IgD-negative memory B cell (primary cell): Measurements from ENCODE around the gene ARMC12. TPM values are rescaled to one million over a fixed set of nuclear protein-coding genes. Genes with fewer than 3 reads are reported as not detected.

ENCODE experiments used
- H3K27ac Mint-ChIP-seq, 3 donors: one replicate each; pipeline ENCODE4 v1.8.0; 2020 to 2022; ENCODE audit warnings: mild to moderate bottlenecking in 3 of 3, mixed read lengths in 3 of 3, moderate library complexity in 1 of 3
- H3K27me3 Mint-ChIP-seq: one replicate; pipeline ENCODE4 v1.8.0; 2021; ENCODE audit warnings: mixed read lengths
- H3K36me3 Mint-ChIP-seq: one replicate; pipeline ENCODE4 v1.8.0; 2020; ENCODE audit warnings: mild to moderate bottlenecking, mixed read lengths
- H3K4me1 Mint-ChIP-seq, 3 donors: one replicate each; pipeline ENCODE4 v1.8.0; 2020 to 2022; ENCODE audit warnings: mixed read lengths in 3 of 3, mild to moderate bottlenecking in 1 of 3
- H3K4me3 Mint-ChIP-seq, 4 donors: one replicate each; pipeline ENCODE4 v1.8.0; 2020 to 2022; ENCODE audit warnings: mild to moderate bottlenecking in 4 of 4, mixed read lengths in 4 of 4, moderate library complexity in 3 of 4
- H3K9me3 Mint-ChIP-seq, 3 donors: one replicate each; pipeline ENCODE4 v1.8.0; 2020 to 2021; ENCODE audit warnings: mixed read lengths in 3 of 3, mild to moderate bottlenecking in 1 of 3
- polyA plus RNA-seq: library from polyadenylated mRNA; unstranded; fragments of 300-500 nt; fragmentation: Illumina TruSeq; gene quantifications from one replicate; pipeline ENCODE4 v1.2.3, GENCODE V29; 2021

The ARMC12 gene
- polyA plus RNA-seq, 1 donor from 2014 or later, result 0.39 TPM

DNA sequence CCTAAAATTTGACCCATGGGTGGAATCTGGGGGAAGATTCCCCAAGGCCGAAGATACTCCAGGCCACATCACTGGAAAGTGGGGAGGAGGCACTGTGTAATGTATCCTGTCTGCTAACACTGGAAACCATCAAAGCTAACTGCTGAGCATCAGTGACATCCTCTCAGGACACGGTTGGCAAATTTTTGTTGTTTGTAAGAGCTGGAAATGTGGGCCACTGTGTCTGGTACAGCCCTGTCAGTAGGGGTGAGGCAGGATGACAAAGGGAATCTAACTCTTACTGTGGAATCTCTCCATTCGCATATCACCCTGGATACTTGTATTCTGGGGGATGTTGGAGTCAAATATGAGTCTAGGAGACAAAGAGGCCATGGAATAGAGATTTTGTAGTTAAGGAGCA lies 22.6 kb downstream of the ARMC12 start:
- Mint-ChIP-seq H3K4me3 (peak overlapping the region in 1 of 4 donors; percentile 4), H3K27ac (no peak overlapping the region), H3K9me3 (peaks cover 0 to 10% (median 7%) of the 10 kb centered on the region in 3 donors), H3K27me3 (peaks cover 35% of the 10 kb centered on the region), H3K36me3 (no peaks in the 10 kb centered on the region), H3K4me1 (peaks cover 17 to 35% (median 26%) of the 10 kb centered on the region in 3 donors)

DNA sequence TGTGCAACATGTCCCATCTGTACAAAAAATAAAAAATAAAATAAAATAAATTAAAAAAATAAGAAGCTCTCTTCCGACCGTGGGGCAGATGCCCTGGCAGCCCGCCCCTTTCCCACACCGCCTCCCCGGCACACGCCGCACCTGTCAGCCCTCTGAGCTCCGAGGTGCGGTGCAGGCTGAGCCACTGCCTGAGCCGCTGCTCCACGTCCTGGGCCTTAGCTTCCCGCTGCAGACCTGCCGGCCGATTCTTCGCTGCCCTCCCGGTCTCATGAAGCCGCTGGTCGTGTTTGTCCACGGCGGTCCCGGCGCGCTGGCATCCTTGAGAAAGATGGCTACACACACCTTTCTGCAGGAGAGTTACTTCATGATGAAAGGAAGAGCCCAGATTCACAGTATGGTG lies 28.9 kb downstream of the ARMC12 start:
- Mint-ChIP-seq H3K4me3 (peak overlapping the region in 1 of 4 donors; percentile 34), H3K4me1 (peaks cover 14 to 25% (median 19%) of the 10 kb centered on the region in 3 donors), H3K27me3 (peaks cover 29% of the 10 kb centered on the region), H3K36me3 (no peaks in the 10 kb centered on the region), H3K9me3 (peaks cover 0 to 4% (median 0%) of the 10 kb centered on the region in 3 donors), H3K27ac (no peak overlapping the region)

DNA sequence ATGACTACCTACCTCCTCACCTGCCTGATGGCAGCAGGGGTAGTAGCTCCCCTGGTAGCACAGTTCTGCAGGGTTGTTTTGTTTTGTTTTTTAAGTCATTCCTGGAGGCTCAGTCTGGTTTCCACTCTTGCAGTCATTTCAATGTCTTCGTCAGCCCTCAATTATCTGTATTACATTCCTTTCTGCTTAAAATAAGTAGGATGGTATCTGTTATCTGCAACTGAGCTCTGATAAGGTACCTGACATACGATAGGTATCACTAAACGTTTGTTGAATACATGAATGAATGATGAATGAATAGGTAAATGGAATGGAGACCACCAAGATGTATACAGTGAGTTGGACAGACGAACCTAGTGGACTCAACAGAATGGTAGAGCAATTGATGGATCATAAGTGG lies 32.4 kb downstream of the ARMC12 start:
- Mint-ChIP-seq H3K4me1 (peaks cover 15 to 23% (median 20%) of the 10 kb centered on the region in 3 donors), H3K36me3 (no peaks in the 10 kb centered on the region), H3K9me3 (peaks cover 0 to 2% (median 0%) of the 10 kb centered on the region in 3 donors), H3K27ac (no peak overlapping the region), H3K4me3 (peak overlapping the region in 1 of 4 donors; percentile 58), H3K27me3 (peaks cover 5% of the 10 kb centered on the region)

DNA sequence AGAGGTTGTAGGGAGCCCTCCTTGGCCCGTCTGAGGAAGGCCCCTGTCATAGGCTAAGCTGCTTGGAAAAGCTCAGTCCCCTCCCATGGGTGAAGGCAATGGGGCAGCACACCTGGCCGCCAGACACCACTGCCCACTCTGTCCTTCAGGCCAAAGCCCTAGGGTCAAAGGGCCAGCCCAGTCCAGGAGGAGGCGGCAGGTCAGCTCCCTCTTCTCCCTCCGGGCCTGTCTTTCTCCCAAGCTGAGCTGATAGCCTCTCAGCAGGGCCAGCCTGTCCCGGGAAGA lies 34.5 kb downstream of the ARMC12 start:
- Mint-ChIP-seq H3K27ac (peak overlapping the region in 1 of 3 donors; percentile 27), H3K4me3 (peak overlapping the region in 1 of 4 donors; percentile 4), H3K4me1 (peaks cover 14 to 20% (median 18%) of the 10 kb centered on the region in 3 donors), H3K36me3 (no peaks in the 10 kb centered on the region), H3K27me3 (no peaks in the 10 kb centered on the region), H3K9me3 (no peaks in the 10 kb centered on the region)

DNA sequence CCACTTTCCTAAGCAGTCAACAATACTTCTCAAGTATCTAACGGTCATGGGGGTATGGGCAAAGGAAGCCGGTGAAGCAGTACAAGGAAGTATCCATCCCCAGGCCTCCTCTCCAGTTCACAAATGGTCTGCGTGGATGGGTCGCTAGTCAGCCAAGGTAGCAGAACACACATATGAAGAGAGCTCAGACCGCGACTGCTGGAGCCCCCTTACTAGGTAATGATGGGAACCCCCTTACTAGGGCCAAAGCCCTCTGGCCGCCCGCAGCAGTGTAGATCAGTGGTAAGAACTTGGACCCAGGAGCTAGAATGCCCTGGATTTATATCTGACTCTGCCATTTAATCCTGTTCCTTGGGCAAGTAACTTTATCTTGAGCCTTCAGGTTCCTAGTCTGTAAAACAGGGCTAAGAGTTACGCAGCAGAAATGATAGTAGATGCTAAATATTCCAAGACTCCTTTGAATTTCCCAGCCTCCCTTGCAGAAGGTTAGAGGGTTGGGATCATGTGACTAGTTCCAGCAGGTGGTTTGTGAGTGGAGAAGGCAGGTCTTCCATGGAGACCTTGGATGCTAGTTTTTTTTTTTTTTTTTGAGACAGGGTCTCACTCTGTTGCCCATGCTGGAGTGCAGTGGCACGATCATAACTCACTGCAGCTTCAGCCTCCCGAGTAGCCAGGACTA lies 37.4 kb downstream of the ARMC12 start:
- no peaks in the 10 kb centered on the region for H3K36me3 Mint-ChIP-seq
- H3K9me3 Mint-ChIP-seq, result no peaks in the 10 kb centered on the region
- H3K4me1 Mint-ChIP-seq, result peaks cover 15 to 23% (median 16%) of the 10 kb centered on the region in 3 donors
- peaks cover 1% of the 10 kb centered on the region for H3K27me3 Mint-ChIP-seq
- H3K27ac Mint-ChIP-seq, result no peak overlapping the region
- H3K4me3 Mint-ChIP-seq, result no peak overlapping the region

DNA sequence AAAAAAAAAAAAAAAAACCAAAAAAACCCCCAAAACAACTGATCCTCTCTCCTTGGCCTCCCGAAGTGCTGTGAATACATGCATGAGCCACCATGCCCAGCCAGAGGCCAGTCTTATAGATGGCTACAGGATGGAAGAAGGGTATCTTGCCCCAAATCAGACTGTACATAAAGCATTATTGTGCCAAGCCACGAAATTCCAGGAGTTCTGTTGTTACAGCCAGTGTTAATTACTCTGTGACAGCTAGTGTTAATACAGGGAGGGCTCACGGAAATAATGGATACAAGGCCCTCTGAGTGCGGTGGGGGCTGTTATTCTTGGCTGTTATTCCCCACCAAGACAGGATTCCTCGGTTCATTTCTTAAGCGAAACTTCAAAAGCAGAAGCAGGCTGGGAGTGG lies 38.2 kb downstream of the ARMC12 start:
- Mint-ChIP-seq H3K36me3 (no peaks in the 10 kb centered on the region), H3K27ac (no peak overlapping the region), H3K4me3 (peak overlapping the region in 1 of 4 donors; percentile 43), H3K9me3 (no peaks in the 10 kb centered on the region), H3K4me1 (peaks cover 12 to 22% (median 14%) of the 10 kb centered on the region in 3 donors), H3K27me3 (peaks cover 1% of the 10 kb centered on the region)

DNA sequence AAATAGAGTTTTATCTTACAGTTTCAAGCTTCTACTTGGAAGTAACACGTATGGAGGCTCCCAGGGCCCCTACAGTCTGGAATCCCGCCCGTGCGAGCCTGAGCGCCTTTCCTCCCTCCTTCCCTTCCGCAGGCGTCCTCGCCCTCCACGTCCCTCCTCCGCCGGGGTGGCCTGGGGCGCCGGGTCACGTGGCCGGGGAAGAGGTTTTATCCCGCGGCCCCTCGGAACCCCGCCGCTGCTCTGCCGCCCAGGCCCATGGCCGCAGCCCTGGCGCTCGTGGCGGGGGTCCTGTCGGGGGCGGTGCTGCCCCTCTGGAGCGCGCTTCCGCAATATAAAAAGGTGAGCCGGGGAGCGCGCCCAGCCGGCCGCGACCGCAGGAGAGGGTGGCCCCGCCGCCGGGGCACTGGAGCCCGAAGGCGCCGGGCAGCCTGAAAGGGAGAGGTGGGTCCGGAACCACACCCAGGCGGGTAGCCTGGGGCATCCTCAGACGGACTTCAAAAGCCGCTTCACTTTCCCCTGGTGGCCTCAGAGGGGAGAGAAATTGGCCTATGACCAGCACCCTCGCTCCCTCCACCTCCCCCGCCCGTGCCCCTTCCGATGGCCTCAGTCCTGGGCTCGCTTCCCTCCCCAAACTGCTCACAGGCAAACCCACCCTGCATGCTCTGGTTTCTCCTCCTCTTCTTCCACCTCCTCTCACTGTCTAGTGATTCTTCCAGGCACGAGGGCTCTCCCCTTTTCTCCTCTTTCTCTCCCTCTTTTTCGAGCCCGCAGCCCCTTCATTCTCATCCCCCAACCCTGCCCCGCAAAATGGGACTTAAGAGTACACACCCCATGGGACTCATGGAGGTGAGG lies 39.8 kb downstream of the ARMC12 start, which contains the start of gene CLPSL2:
Gene CLPSL2 (plus strand): TSS at position 235 of the 852 bp plus-strand sequence. CDS start 21 bp downstream, at position 256.
- Mint-ChIP-seq H3K4me1 (peaks cover 6 to 12% (median 7%) of the 10 kb centered on the region in 3 donors), H3K9me3 (no peaks in the 10 kb centered on the region)

DNA sequence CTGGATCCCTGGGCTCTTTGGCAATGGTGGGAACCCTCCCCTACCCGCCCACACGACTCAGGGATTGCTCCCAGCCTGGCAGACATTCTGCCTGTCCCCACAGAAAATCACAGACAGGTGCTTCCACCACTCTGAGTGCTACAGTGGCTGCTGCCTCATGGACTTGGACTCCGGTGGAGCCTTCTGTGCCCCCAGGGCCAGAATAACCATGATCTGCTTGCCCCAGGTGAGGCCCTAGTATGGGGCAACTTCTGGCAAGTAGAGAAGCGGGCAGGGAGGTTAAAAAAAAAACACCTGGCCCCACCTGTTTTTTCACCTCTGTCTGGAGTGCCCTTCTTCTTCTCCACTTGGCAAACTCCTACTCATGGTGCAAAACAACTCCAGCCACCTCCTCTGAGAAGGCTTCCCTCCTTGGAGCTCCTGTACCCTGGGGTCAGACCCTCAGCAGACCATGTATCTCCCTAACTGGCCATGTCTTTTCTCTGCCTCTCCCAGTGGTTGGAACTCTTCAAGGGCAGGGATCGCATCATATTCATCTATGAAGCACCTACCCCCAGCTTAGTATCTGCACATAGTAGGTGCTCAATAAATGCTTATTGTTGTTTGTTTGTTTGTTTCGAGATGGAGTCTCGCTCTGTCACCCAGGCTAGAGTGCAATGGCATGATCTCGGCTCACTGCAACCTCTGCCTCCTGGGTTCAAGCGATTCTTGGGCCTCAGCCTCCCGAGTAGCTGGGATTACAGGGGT lies 40.7 kb downstream of the ARMC12 start:
- Mint-ChIP-seq H3K9me3 (no peaks in the 10 kb centered on the region), H3K27me3 (peaks cover 2% of the 10 kb centered on the region), H3K27ac (peak overlapping the region in 1 of 3 donors; percentile 86), H3K4me1 (peaks cover 0 to 7% (median 6%) of the 10 kb centered on the region in 3 donors), H3K36me3 (no peaks in the 10 kb centered on the region), H3K4me3 (peak overlapping the region in 3 of 4 donors; percentile 35 to 85 (median 53))

More for the DNA sequence above, 39.8 kb downstream of the ARMC12 start, which contains the start of gene CLPSL2:
- Mint-ChIP-seq H3K36me3 (no peaks in the 10 kb centered on the region), H3K27ac (peak within 1 kb of the TSS in 1 of 3 donors; percentile 86), H3K27me3 (peaks cover 2% of the 10 kb centered on the region), H3K4me3 (peak within 1 kb of the TSS in 3 of 4 donors; percentile 70 to 87 (median 74))

DNA sequence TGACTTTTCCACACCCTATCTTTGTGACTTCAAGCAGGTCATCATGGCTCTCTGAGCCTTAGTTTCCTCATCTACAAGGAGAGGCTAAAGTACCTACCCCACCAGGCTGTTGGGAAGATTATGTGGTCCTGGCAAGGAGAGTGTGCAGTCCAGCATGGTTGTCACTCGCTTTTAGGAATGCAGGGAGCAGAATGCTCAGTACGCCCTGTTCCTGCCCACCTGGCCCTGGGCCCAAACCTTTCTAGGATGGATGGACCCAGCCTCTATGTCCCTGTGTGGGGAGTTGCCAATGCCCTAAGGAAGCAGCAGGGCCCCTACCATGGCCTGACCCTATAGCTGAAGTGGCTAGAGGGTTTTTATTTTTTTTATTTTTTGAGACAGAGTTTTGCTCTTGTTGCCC lies 41.6 kb downstream of the ARMC12 start:
- Mint-ChIP-seq H3K4me3 (no peak overlapping the region), H3K9me3 (no peaks in the 10 kb centered on the region), H3K36me3 (no peaks in the 10 kb centered on the region), H3K27ac (no peak overlapping the region), H3K4me1 (peaks cover 0 to 7% (median 6%) of the 10 kb centered on the region in 3 donors), H3K27me3 (peaks cover 2% of the 10 kb centered on the region)

DNA sequence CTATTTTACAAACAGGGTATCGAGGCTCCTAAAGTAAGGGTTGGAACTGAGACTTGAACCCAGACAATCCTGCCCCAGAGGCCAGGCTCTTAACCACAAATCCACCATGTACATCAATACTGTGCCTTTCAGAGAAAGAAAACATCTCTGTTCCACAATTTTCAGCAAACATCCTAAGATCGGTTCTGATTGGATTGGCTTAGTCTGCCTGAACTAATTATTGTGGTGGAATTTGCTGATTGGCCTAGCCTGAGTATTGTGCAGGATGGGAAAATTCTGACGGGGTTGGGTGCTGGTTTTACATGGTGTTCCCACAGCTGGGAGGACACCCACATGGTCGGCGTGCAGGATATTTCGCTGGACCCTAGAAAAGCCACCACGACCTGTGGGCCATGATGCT lies 43.9 kb downstream of the ARMC12 start, which contains the start of gene CLPSL1:
Gene CLPSL1 (plus strand): TSS at position 301 of the 400 bp plus-strand sequence. CDS start 92 bp downstream, at position 393.
- H3K4me3 Mint-ChIP-seq, result peak within 1 kb of the TSS in 1 of 4 donors; percentile 5

DNA sequence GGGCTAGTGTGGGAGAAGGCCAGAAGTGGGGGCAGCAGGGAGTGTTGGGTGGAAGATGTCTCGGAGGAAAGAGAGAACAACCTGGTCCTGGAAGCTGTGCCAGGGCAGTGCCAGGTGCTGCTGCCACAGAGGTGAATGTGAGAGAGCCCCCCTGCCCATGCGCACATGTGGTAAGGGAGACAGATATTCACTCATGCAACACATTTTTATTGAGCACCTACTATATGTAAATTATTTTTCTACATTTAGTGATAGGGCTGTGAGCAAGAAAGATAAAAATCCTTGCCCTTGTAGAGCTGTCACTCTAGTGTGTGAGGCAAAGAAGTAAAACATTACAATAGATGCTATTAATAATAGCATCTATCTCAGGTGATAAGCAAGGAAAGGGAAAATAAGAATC lies 44.5 kb downstream of the ARMC12 start:
- peaks cover 15% of the 10 kb centered on the region for H3K27me3 Mint-ChIP-seq
- no peaks in the 10 kb centered on the region for H3K9me3 Mint-ChIP-seq
- no peak overlapping the region for H3K27ac Mint-ChIP-seq
- no peaks in the 10 kb centered on the region for H3K36me3 Mint-ChIP-seq
- no peak overlapping the region for H3K4me3 Mint-ChIP-seq
- H3K4me1 Mint-ChIP-seq, result peaks cover 0 to 5% (median 2%) of the 10 kb centered on the region in 3 donors

More for the DNA sequence above, 43.9 kb downstream of the ARMC12 start, which contains the start of gene CLPSL1:
- peaks cover 10% of the 10 kb centered on the region for H3K27me3 Mint-ChIP-seq
- H3K36me3 Mint-ChIP-seq, result no peaks in the 10 kb centered on the region
- no peaks in the 10 kb centered on the region for H3K9me3 Mint-ChIP-seq
- H3K27ac Mint-ChIP-seq, result no peak within 1 kb of the TSS
- H3K4me1 Mint-ChIP-seq, result peaks cover 0 to 5% (median 4%) of the 10 kb centered on the region in 3 donors

DNA sequence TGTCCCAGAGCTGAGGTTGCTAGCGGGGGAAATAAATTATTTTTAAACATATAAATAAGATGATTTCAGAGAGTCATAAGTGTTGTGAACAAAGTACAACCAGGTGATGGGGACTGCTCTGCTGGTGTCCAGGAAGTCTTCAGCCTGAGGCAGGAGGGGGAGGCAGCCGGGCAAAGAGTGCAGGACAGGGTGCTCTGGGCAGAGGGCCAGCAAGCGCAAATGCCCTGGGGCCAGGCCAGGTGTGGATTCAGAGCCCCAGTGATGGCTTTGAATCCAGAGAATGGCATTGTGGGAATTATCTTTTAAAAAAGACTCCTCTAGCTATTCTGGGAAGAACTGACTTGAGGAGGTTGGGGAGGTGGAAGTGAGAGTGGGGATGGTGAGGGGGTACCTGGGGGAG lies 45.6 kb downstream of the ARMC12 start:
- H3K27me3 Mint-ChIP-seq, result peaks cover 24% of the 10 kb centered on the region
- no peaks in the 10 kb centered on the region for H3K9me3 Mint-ChIP-seq
- H3K4me3 Mint-ChIP-seq, result no peak overlapping the region
- peaks cover 0 to 4% (median 2%) of the 10 kb centered on the region in 3 donors for H3K4me1 Mint-ChIP-seq
- H3K36me3 Mint-ChIP-seq, result no peaks in the 10 kb centered on the region
- no peak overlapping the region for H3K27ac Mint-ChIP-seq

DNA sequence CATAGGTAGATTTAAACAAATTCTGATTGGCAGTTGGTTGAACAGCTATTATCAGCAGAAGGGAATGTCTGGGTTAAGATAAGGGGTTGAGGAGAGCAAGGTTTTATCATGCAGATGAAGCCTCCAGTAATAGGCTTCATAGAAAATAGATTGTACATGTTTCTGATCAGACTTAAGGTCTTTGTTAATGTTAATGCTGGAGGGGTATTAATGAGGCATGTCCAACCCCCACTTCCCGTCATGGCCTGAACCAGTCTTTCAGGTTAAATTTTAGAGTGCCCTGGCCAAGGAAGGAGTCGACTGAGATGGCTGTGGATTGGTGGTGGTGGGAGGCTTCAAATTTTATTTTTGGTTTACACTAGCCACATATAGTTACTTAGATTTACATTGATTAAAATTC lies 47.4 kb downstream of the ARMC12 start:
- Mint-ChIP-seq H3K36me3 (no peaks in the 10 kb centered on the region), H3K27me3 (peaks cover 39% of the 10 kb centered on the region), H3K4me3 (no peak overlapping the region), H3K27ac (no peak overlapping the region), H3K9me3 (peaks cover 0 to 2% (median 0%) of the 10 kb centered on the region in 3 donors), H3K4me1 (peaks cover 0 to 1% (median 0%) of the 10 kb centered on the region in 3 donors)

DNA sequence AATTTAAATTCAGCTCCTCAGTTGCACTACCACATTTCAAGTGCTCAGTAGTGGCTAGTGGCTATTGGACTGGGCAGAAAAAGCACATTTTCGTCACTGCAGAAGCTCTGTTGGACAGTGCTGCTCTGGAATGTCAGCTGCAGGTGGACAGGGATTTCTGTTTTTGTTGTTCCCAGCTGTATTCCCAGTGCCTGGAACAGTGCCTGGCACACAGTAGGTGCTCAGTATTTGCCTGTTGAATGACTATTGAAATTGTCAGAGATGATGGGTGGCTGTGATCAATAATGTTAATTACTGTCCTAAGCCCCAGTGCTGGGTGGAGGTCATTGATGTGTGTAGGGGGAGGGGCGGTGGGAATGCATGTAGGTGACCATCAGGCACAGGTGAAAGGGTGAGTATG lies 49.4 kb downstream of the ARMC12 start:
- H3K27me3 Mint-ChIP-seq, result peaks cover 45% of the 10 kb centered on the region
- no peak overlapping the region for H3K4me3 Mint-ChIP-seq
- H3K9me3 Mint-ChIP-seq, result peaks cover 0 to 3% (median 0%) of the 10 kb centered on the region in 3 donors
- H3K27ac Mint-ChIP-seq, result no peak overlapping the region
- H3K4me1 Mint-ChIP-seq, result peaks cover 0 to 1% (median 0%) of the 10 kb centered on the region in 3 donors
- H3K36me3 Mint-ChIP-seq, result no peaks in the 10 kb centered on the region
